Loucy (cell line): ENCODE measurements around the gene PLXDC1.

ENCODE experiments used
- H2AFZ ChIP-seq: fragments of 200-600 bp; sonication (generic); 2 replicates; pipeline ENCODE4 v1.6.0; 2016; ENCODE audit warnings: antibody characterized with exemption, mild to moderate bottlenecking, low read length, moderate library complexity
- H3F3A ChIP-seq: fragments of 200-600 bp; 2 replicates; pipeline ENCODE4 v1.6.0; 2016; ENCODE audit warnings: antibody characterized with exemption, low read depth, mild to moderate bottlenecking
- H3K27me3 ChIP-seq: fragments of 200-600 bp; sonication (generic); 2 replicates; pipeline ENCODE4 v1.6.1; 2014; ENCODE audit warnings: low read length, mild to moderate bottlenecking; ENCODE audit not compliant: insufficient read depth, poor library complexity, severe bottlenecking
- H3K36me3 ChIP-seq: fragments of 200-600 bp; sonication (generic); 2 replicates; pipeline ENCODE4 v1.6.1; 2016; ENCODE audit warnings: low read length; ENCODE audit not compliant: insufficient read depth
- H3K4me1 ChIP-seq: fragments of 200-600 bp; sonication (generic); 2 replicates; pipeline ENCODE4 v1.5.1; 2014; ENCODE audit warnings: low read length, mild to moderate bottlenecking; ENCODE audit not compliant: insufficient read depth, poor library complexity, severe bottlenecking
- H3K4me2 ChIP-seq: fragments of 200-600 bp; sonication (generic); 2 replicates; pipeline ENCODE4 v1.6.0; 2014; ENCODE audit warnings: antibody characterized with exemption, low read length, low read depth, mild to moderate bottlenecking; ENCODE audit not compliant: poor library complexity, severe bottlenecking
- H3K4me3 ChIP-seq: fragments of 200-600 bp; sonication (generic); 2 replicates; pipeline ENCODE4 v1.5.1; 2014; ENCODE audit warnings: low read length, mild to moderate bottlenecking, mixed read lengths; ENCODE audit not compliant: poor library complexity, severe bottlenecking
- H3K79me2 ChIP-seq: fragments of 200-600 bp; sonication (generic); 2 replicates; pipeline ENCODE4 v1.6.1; 2014; ENCODE audit warnings: low read length; ENCODE audit not compliant: insufficient read depth
- H3K9ac ChIP-seq: fragments of 200-600 bp; sonication (generic); 2 replicates; pipeline ENCODE4 v1.6.0; 2014; ENCODE audit warnings: mild to moderate bottlenecking, low read depth, low read length, moderate library complexity; ENCODE audit not compliant: poor library complexity, severe bottlenecking
- H3K9me2 ChIP-seq: fragments of 200-600 bp; sonication (generic); replicated peaks from 2 replicates; pipeline ENCODE4 v1.6.1; 2016; ENCODE audit warnings: low read depth, low read length, mixed read lengths
- H3K9me3 ChIP-seq: fragments of 200-600 bp; sonication (generic); 2 replicates; pipeline ENCODE4 v1.6.1; 2014; ENCODE audit warnings: mild to moderate bottlenecking, antibody characterized with exemption, low read length, low read depth; ENCODE audit not compliant: insufficient read depth
- H4K20me1 ChIP-seq: fragments of 200-600 bp; sonication (generic); 2 replicates; pipeline ENCODE4 v1.6.0; 2014; ENCODE audit warnings: antibody characterized with exemption, low read length, mild to moderate bottlenecking; ENCODE audit not compliant: insufficient read depth, poor library complexity, severe bottlenecking
- EZH2phosphoT487 ChIP-seq: fragments of 200-600 bp; IDR thresholded peaks from 2 replicates; pipeline ENCODE4 v1.6.1; 2018; ENCODE audit warnings: antibody characterized with exemption, mild to moderate bottlenecking, moderate library complexity, borderline replicate concordance
- TF ChIP-seq, protein P1 (sequence below): fragments of 200-600 bp; sonication (generic); conservative IDR thresholded peaks from 2 replicates; pipeline ENCODE4 v1.5.1; 2014; ENCODE audit warnings: mild to moderate bottlenecking, antibody characterized with exemption, low read length

PLXDC1 gene

GRCh38 chr17:39074676-39075075, 76.8 kb downstream of the PLXDC1 start:
- Histone ChIP-seq H2AFZ (no peak overlapping the region), H3K9me2 (no peaks in the 10 kb centered on the region), H3K9me3 (no peaks in the 10 kb centered on the region), H3K4me2 (no peak overlapping the region), H3K4me3 (no peak overlapping the region), H4K20me1 (no peaks in the 10 kb centered on the region), H3K27me3 (no peaks in the 10 kb centered on the region), H3K79me2 (no peaks in the 10 kb centered on the region), H3K36me3 (no peaks in the 10 kb centered on the region), H3F3A (no peaks in the 10 kb centered on the region), H3K9ac (no peak overlapping the region), H3K4me1 (peaks cover 5% of the 10 kb centered on the region)
- no peak for TF ChIP-seq EZH2phosphoT487
- TF ChIP-seq, protein P1, sequence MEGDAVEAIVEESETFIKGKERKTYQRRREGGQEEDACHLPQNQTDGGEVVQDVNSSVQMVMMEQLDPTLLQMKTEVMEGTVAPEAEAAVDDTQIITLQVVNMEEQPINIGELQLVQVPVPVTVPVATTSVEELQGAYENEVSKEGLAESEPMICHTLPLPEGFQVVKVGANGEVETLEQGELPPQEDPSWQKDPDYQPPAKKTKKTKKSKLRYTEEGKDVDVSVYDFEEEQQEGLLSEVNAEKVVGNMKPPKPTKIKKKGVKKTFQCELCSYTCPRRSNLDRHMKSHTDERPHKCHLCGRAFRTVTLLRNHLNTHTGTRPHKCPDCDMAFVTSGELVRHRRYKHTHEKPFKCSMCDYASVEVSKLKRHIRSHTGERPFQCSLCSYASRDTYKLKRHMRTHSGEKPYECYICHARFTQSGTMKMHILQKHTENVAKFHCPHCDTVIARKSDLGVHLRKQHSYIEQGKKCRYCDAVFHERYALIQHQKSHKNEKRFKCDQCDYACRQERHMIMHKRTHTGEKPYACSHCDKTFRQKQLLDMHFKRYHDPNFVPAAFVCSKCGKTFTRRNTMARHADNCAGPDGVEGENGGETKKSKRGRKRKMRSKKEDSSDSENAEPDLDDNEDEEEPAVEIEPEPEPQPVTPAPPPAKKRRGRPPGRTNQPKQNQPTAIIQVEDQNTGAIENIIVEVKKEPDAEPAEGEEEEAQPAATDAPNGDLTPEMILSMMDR, result no peak

GRCh38 chr17:39073916-39074315, 77.5 kb downstream of the PLXDC1 start:
- Histone ChIP-seq H3K9me3 (no peaks in the 10 kb centered on the region), H3K36me3 (no peaks in the 10 kb centered on the region), H3K4me3 (no peak overlapping the region), H3K9me2 (no peaks in the 10 kb centered on the region), H3F3A (no peaks in the 10 kb centered on the region), H4K20me1 (no peaks in the 10 kb centered on the region), H3K4me2 (no peak overlapping the region), H3K4me1 (peaks cover 5% of the 10 kb centered on the region), H3K79me2 (no peaks in the 10 kb centered on the region), H3K9ac (no peak overlapping the region), H3K27me3 (no peaks in the 10 kb centered on the region), H2AFZ (no peak overlapping the region)
- TF ChIP-seq, protein P1, result no peak
- TF ChIP-seq EZH2phosphoT487, result no peak

DNA sequence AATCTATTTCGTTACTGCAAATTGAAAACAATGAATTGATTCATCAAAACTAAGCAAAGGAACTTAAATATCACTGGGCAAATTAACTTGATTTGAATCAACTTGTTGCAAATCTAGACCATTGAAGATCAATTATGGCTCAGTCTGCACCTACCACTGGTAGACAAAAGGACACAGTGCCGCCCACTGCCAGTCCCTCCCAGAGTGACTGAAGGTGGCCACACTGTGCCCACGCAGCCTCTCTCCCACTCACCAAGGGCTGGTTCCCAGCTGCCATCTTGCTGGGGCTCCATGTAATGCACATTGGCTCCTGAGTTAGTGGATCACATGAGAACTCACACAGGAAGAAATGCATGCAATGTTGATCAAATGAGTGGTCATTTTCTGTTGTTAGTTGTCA, 78.1 kb downstream of the PLXDC1 start:
- Histone ChIP-seq H3K9ac (no peak overlapping the region), H4K20me1 (no peaks in the 10 kb centered on the region), H3K9me2 (no peaks in the 10 kb centered on the region), H2AFZ (no peak overlapping the region), H3K4me1 (peaks cover 5% of the 10 kb centered on the region), H3K9me3 (no peaks in the 10 kb centered on the region), H3K36me3 (no peaks in the 10 kb centered on the region), H3K4me3 (no peak overlapping the region), H3K4me2 (no peak overlapping the region), H3F3A (no peaks in the 10 kb centered on the region), H3K79me2 (no peaks in the 10 kb centered on the region), H3K27me3 (no peaks in the 10 kb centered on the region)
- TF ChIP-seq EZH2phosphoT487, result no peak
- TF ChIP-seq, protein P1, result no peak
